Left lung (tissue), 10 donors: ENCODE data around the gene VPS37B. TPM values are rescaled to one million over a fixed set of nuclear protein-coding genes. Genes with fewer than 3 reads are reported as not detected.

Source experiments
- ATAC-seq: fragments of 200-7000 bp; cut with Tn5 transposase; one replicate; pipeline ENCODE4 v1.9.1; 2020; ENCODE audit warnings: moderate library complexity
- DNase-seq, 4 donors: peaks; one replicate each; pipeline ENCODE4 v3.0.0-alpha.2; 2013 to 2020
- H3K27ac ChIP-seq, 2 donors: fragments of 200-600 bp; sonication (generic) in 1 of 2; one replicate each; pipeline versions ENCODE4 v1.5.0 to v1.8.0; 2020 to 2021
- H3K27me3 ChIP-seq, 2 donors: fragments of 200-600 bp; sonication (generic) in 1 of 2; one replicate each; pipeline versions ENCODE4 v1.5.0 to v1.8.0; 2020 to 2021
- H3K36me3 ChIP-seq, 2 donors: fragments of 200-600 bp; sonication (generic) in 1 of 2; one replicate each; pipeline versions ENCODE4 v1.5.0 to v1.8.0; 2020 to 2021
- H3K4me1 ChIP-seq, 2 donors: fragments of 200-600 bp; one replicate each; pipeline ENCODE4 v1.8.0; 2021
- H3K4me3 ChIP-seq, 2 donors: fragments of 200-600 bp; sonication (generic) in 1 of 2; one replicate each; pipeline versions ENCODE4 v1.5.0 to v1.8.0; 2020 to 2021; ENCODE audit warnings: mild to moderate bottlenecking in 1 of 2
- H3K9me3 ChIP-seq, 2 donors: fragments of 200-600 bp; sonication (generic) in 1 of 2; one replicate each; pipeline versions ENCODE4 v1.5.0 to v1.8.0; 2020 to 2021
- CTCF ChIP-seq, 2 donors: fragments of 200-600 bp; sonication (generic) in 1 of 2; IDR thresholded peaks; one replicate each; pipeline versions ENCODE4 v1.5.0 to v1.8.0; 2021; ENCODE audit warnings: antibody characterized with exemption in 2 of 2
- intact Hi-C, 2 donors: fragments of 100-400 bp; cut with DNase I; formaldehyde crosslinking; loops; one replicate each; pipeline versions ENCODE4 v1.11.2 to v1.14.2; 2022
- polyA plus RNA-seq, 6 donors: library from polyadenylated mRNA; unstranded; fragments of 120-200 nt; gene quantifications; one replicate each; pipeline ENCODE4 v1.2.1, GENCODE V29; 2013; ENCODE audit not compliant: insufficient read length in 6 of 6
- total RNA-seq, 2 donors: library from RNA; stranded (reverse); fragmentation: NEBNext Ultra II Directional; extraction: Animal tissue kit (Norgen Biotek cat#: 25700); gene quantifications; one replicate each; pipeline ENCODE4 v1.2.1, GENCODE V29; 2021
- donor health status: DM: no; HTN: yes; CAD: no.
- donor health status: DM: no; HTN: no; CAD: no.

Gene VPS37B
- total and polyA plus RNA-seq, 8 donors = 23.2 to 35.8 (median 29.7) TPM

- ATAC-seq (peak; percentile 60), DNase-seq (peak in 1 of 4 donors; percentile 89)
- H3K27ac ChIP-seq = peak within 1 kb of the TSS; percentile 62 to 79
- intact Hi-C loops = no loop called here
- no peaks in the 10 kb centered on the region for H3K9me3 ChIP-seq
- H3K27me3 ChIP-seq = peaks cover 0 to 25% of the 10 kb centered on the region in 2 donors
- peaks cover 6 to 33% of the 10 kb centered on the region in 2 donors for H3K4me1 ChIP-seq
- no peaks in the 10 kb centered on the region for H3K36me3 ChIP-seq
- H3K4me3 ChIP-seq = peak within 1 kb of the TSS; percentile 50 to 56
- TF ChIP-seq CTCF (IDR thresholded peaks at IDR 0.05) = no peak
These were observed 60.8 kb downstream of the VPS37B start, which contains the start of gene HIP1R for GRCh38 chr12:122834921-122835749. Gene HIP1R (plus strand): TSS chr12:122835457. CDS start chr12:122835551, 94 bp downstream.

- ATAC-seq = peak; percentile 35
- intact Hi-C loops = no loop called here
These were observed 61.6 kb downstream of the VPS37B start for GRCh38 chr12:122834104-122834920.

DNA sequence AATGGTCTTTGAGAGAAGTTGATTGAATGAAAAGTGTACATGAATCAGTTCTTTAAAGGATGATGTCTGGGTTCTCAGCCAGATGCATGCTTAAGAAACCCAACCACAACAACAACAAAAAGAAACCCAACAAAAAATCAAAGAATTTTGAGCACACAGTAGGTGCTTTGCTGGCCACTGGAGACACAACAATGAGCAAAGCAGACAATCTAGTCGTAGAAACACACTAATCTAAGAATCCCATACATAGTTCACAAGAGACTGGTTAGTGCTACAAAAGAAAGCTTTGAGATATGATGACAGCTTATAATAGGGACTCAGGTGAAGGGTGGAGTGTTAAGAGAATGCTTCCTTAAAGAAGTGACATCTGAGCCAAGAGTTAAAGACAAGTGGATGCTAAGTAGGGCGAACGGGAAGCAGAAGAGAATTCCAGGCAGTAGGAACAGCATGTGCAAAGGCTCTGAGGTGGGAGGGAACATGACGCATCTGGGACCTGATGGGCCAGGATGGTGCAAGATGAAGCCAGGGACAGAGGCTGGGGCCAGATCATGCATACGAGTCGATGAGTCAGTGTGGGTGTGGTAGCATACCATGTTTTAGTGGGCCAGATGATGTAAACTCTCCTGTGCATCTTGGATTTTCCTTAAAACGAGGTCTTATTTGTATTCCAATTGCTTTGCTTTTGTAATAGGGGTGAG lies 65.3 kb downstream of the VPS37B start:
- peaks cover 6 to 14% of the 10 kb centered on the region in 2 donors for H3K4me1 ChIP-seq
- no peak for TF ChIP-seq CTCF (IDR thresholded peaks at IDR 0.05)
- H3K9me3 ChIP-seq = no peaks in the 10 kb centered on the region
- peak in 1 of 4 donors; percentile 34 for DNase-seq
- no peak overlapping the region for H3K4me3 ChIP-seq
- ATAC-seq = peak; percentile 17
- no peak overlapping the region for H3K27ac ChIP-seq
- no peaks in the 10 kb centered on the region for H3K36me3 ChIP-seq
- H3K27me3 ChIP-seq = peaks cover 0 to 23% of the 10 kb centered on the region in 2 donors
- intact Hi-C loops = no loop called here

More at GRCh38 chr12:122834104-122834920, 61.6 kb downstream of the VPS37B start:
- no peaks in the 10 kb centered on the region for H3K36me3 ChIP-seq
- peaks cover 6 to 33% of the 10 kb centered on the region in 2 donors for H3K4me1 ChIP-seq
- no peak for TF ChIP-seq CTCF (IDR thresholded peaks at IDR 0.05)
- H3K9me3 ChIP-seq = no peaks in the 10 kb centered on the region
- H3K27ac ChIP-seq = peak overlapping the region; percentile 27 to 58
- peak in 2 of 4 donors; percentile 37 to 54 for DNase-seq
- peaks cover 0 to 25% of the 10 kb centered on the region in 2 donors for H3K27me3 ChIP-seq
- peak overlapping the region; percentile 31 to 56 for H3K4me3 ChIP-seq

DNA sequence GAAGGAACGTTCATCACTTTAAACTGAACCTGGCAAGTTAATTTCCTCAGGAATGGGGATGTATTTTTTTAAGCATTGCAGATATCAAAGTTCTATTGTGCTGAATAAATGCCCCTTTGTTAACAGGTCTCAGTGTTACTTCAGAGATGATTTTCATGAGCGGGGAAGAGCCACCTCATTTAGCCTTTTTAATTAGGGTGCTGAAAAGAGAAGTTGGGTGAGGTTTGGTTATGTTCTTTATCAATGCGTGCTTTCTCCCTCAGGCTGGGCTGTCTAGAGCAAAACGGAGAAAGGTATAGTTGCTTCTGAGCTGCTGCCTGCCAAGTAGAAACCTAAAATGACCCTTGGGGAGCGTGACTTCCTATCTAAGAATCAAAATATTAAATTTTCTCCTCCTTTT lies 68.7 kb downstream of the VPS37B start:
- no peak for DNase-seq
- Histone ChIP-seq H3K4me1 (peaks cover 0 to 5% of the 10 kb centered on the region in 2 donors), H3K36me3 (no peaks in the 10 kb centered on the region), H3K4me3 (no peak overlapping the region), H3K27me3 (peaks cover 0 to 10% of the 10 kb centered on the region in 2 donors), H3K9me3 (no peaks in the 10 kb centered on the region), H3K27ac (no peak overlapping the region)
- no peak for ATAC-seq
- TF ChIP-seq CTCF (IDR thresholded peaks at IDR 0.05) = no peak
- intact Hi-C loops = no loop called here
